ENCODE results near the gene ZNF688.
"Not testable (repeated sequence)": the region's sequence is repeated elsewhere in the genome, so short reads cannot be mapped to it uniquely, and the experiment has no call there.

The ZNF688 gene

GRCh38 chr16:30551781-30552180 is 19.7 kb downstream of the ZNF688 start:
- TF ChIP-seq CTCF (IDR thresholded peaks at IDR 0.05; ENCODE audit: insufficient read depth, low read length, poor library complexity, severe bottlenecking), result no peak
- no peaks in the 10 kb centered on the region for H3K27me3 ChIP-seq (replicated peaks; ENCODE audit: control insufficient read depth, insufficient read depth, low read length)
- H3K4me3 ChIP-seq (replicated peaks; ENCODE audit: low read depth, low read length), result no peak overlapping the region
- DNase-seq (ENCODE audit: extremely low read depth, insufficient read length), result no peak
- H3K36me3 ChIP-seq (ENCODE audit: control insufficient read depth, insufficient read depth, low read length), result peaks cover 7% of the 10 kb centered on the region; the same call in 1 of the 2 replicates

GRCh38 chr16:30548416-30549253 is 22.9 kb downstream of the ZNF688 start:
- no peak for TF ChIP-seq CTCF (IDR thresholded peaks at IDR 0.05; ENCODE audit: insufficient read depth, low read length, poor library complexity, severe bottlenecking)
- Histone ChIP-seq H3K4me3 (replicated peaks; ENCODE audit: low read depth, low read length) (no peak overlapping the region), H3K36me3 (ENCODE audit: control insufficient read depth, insufficient read depth, low read length) (peaks cover 2% of the 10 kb centered on the region; the same call in 1 of the 2 replicates), H3K27me3 (replicated peaks; ENCODE audit: control insufficient read depth, insufficient read depth, low read length) (no peaks in the 10 kb centered on the region)
- DNase-seq (ENCODE audit: extremely low read depth, insufficient read length), result no peak

- H3K36me3 ChIP-seq (ENCODE audit: control insufficient read depth, insufficient read depth, low read length), result no peaks in the 10 kb centered on the region; the same call in 1 of the 2 replicates
- no peak for TF ChIP-seq CTCF (IDR thresholded peaks at IDR 0.05; ENCODE audit: insufficient read depth, low read length, poor library complexity, severe bottlenecking)
- no peaks in the 10 kb centered on the region for H3K27me3 ChIP-seq (replicated peaks; ENCODE audit: control insufficient read depth, insufficient read depth, low read length)
- H3K4me3 ChIP-seq (replicated peaks; ENCODE audit: low read depth, low read length), result no peak overlapping the region
- no peak for DNase-seq (ENCODE audit: extremely low read depth, insufficient read length)
These were observed 25.4 kb downstream of the ZNF688 start for GRCh38 chr16:30546115-30546514.

- no peak overlapping the region for H3K4me3 ChIP-seq (replicated peaks; ENCODE audit: low read depth, low read length)
- DNase-seq (ENCODE audit: extremely low read depth, insufficient read length), result no peak
- no peaks in the 10 kb centered on the region for H3K27me3 ChIP-seq (replicated peaks; ENCODE audit: control insufficient read depth, insufficient read depth, low read length)
- no peaks in the 10 kb centered on the region; the same call in 1 of the 2 replicates for H3K36me3 ChIP-seq (ENCODE audit: control insufficient read depth, insufficient read depth, low read length)
- no peak for TF ChIP-seq CTCF (IDR thresholded peaks at IDR 0.05; ENCODE audit: insufficient read depth, low read length, poor library complexity, severe bottlenecking)
These were observed 28.4 kb downstream of the ZNF688 start for GRCh38 chr16:30543067-30543466.

GRCh38 chr16:30541502-30542329 is 29.8 kb downstream of the ZNF688 start:
- no peak overlapping the region for H3K4me3 ChIP-seq (replicated peaks; ENCODE audit: low read depth, low read length)
- H3K36me3 ChIP-seq (ENCODE audit: control insufficient read depth, insufficient read depth, low read length), result no peaks in the 10 kb centered on the region; the same call in 1 of the 2 replicates
- TF ChIP-seq CTCF (IDR thresholded peaks at IDR 0.05; ENCODE audit: insufficient read depth, low read length, poor library complexity, severe bottlenecking), result no peak
- H3K27me3 ChIP-seq (replicated peaks; ENCODE audit: control insufficient read depth, insufficient read depth, low read length), result no peaks in the 10 kb centered on the region
- DNase-seq (ENCODE audit: extremely low read depth, insufficient read length), result no peak

DNA sequence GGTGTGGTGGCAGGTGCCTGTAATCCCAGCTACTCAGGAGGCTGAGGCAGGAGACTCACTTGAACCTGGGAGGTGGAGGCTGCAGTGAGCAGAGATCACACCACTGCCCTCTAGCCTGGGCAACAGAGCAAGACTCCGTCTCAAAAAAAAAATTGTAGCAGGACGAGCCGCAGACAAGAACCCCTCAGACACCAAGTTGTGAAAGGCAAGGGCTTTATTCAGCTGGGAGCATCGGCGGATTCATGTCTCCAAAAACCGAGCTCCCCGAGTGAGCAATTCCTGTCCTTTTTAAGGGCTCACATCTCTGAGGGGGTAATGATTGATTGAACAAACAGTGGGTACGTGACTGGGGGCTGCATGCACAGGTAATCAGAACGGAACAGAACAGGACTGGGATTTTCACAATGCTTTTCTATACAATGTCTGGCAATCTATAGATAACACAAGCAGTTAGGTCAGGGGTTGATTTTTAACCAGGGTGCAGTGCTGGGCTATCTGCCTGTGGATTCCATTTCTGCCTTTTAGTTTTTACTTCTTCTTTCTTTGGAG is 30.5 kb downstream of the ZNF688 start:
- H3K27me3 ChIP-seq (replicated peaks; ENCODE audit: control insufficient read depth, insufficient read depth, low read length); DNase-seq (ENCODE audit: extremely low read depth, insufficient read length); H3K36me3 ChIP-seq (ENCODE audit: control insufficient read depth, insufficient read depth, low read length); H3K4me3 ChIP-seq (replicated peaks; ENCODE audit: low read depth, low read length): not testable (repeated sequence)

DNA sequence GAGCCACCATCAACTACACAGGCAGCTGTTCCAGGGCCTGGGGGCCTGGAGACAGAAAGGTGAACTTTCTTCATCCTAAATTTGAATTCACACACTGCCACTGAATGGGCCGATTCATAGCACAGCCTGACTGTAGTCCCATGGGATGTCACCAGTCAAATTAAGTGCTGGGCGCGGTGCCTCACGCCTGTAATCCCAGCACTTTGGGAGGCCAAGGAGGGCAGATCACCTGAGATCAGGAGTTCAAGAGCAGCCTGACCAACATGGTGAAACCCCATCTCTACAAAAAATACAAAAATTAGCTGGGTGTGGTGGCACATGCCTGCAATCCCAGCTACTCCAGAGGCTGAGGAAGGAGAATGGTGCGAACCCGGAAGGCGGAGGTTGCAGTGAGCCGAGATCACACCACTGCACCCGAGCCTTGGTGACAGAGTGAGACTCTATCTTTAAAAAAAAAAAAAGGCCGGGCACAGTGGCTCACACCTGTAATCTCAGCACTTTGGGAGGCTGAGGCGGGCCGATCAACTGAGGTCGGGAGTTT is 31.5 kb downstream of the ZNF688 start:
- H3K4me3 ChIP-seq (replicated peaks; ENCODE audit: low read depth, low read length); DNase-seq (ENCODE audit: extremely low read depth, insufficient read length): not testable (repeated sequence)

More for the DNA sequence above, 31.5 kb downstream of the ZNF688 start:
- not testable (repeated sequence) for H3K36me3 ChIP-seq (ENCODE audit: control insufficient read depth, insufficient read depth, low read length); H3K27me3 ChIP-seq (replicated peaks; ENCODE audit: control insufficient read depth, insufficient read depth, low read length)

Data from GM06990 (cell line).